Measurements from ENCODE around the gene ARHGEF40. TPM values are rescaled to one million over a fixed set of nuclear protein-coding genes. Genes with fewer than 3 reads are reported as not detected.

ARHGEF40 gene
- total RNA-seq, 4 donors from 2014 or later: 18.6 to 37.6 (median 26.8) TPM

GRCh38 chr14:21104448-21105060 is 34.5 kb downstream of the ARHGEF40 start:
- ATAC-seq: peak; percentile 71

GRCh38 chr14:21105095-21105494 is 35.0 kb downstream of the ARHGEF40 start:
- 38 to 67% methylated on average over 2 to 3 of the region's 8 CpGs for WGBS, 2 donors (ENCODE audit: low coverage in 1 of 2)
- H3K27ac ChIP-seq: peak overlapping the region in 3 of 4 donors; percentile 98 to 99 (median 99)
- H3K4me1 ChIP-seq: peaks cover 2 to 56% (median 27%) of the 10 kb centered on the region in 3 donors
- H3K9me3 ChIP-seq: no peaks in the 10 kb centered on the region
- no peaks in the 10 kb centered on the region for H3K27me3 ChIP-seq
- no peaks in the 10 kb centered on the region for H3K36me3 ChIP-seq
- H3K4me3 ChIP-seq: no peak overlapping the region
- ATAC-seq: no peak
- no peak for TF ChIP-seq EP300 (IDR thresholded peaks at IDR 0.05)
- no peak for TF ChIP-seq POLR2AphosphoS5 (IDR thresholded peaks at IDR 0.05)
- no peak for TF ChIP-seq CTCF (IDR thresholded peaks at IDR 0.05)
- TF ChIP-seq POLR2A (IDR thresholded peaks at IDR 0.05): no peak

More at GRCh38 chr14:21104448-21105060, 34.5 kb downstream of the ARHGEF40 start:
- peak overlapping the region; percentile 47 to 77 for H3K4me3 ChIP-seq
- peaks cover 4 to 62% (median 27%) of the 10 kb centered on the region in 3 donors for H3K4me1 ChIP-seq
- H3K36me3 ChIP-seq: no peaks in the 10 kb centered on the region
- H3K27ac ChIP-seq: peak overlapping the region; percentile 79 to 99 (median 98)
- 4 to 70% methylated on average over 1 to 8 of the region's 8 CpGs for WGBS, 2 donors (ENCODE audit: low coverage in 1 of 2)
- H3K9me3 ChIP-seq: no peaks in the 10 kb centered on the region
- no peaks in the 10 kb centered on the region for H3K27me3 ChIP-seq
- TF ChIP-seq CTCF (IDR thresholded peaks at IDR 0.05) (peak; percentile 84 to 96 (median 94)), POLR2A (IDR thresholded peaks at IDR 0.05) (no peak)

GRCh38 chr14:21106176-21106497 is 36.0 kb downstream of the ARHGEF40 start:
- WGBS, 2 donors (ENCODE audit: low coverage in 1 of 2): 46 to 67% methylated on average over 4 of the region's 4 CpGs
- no peaks in the 10 kb centered on the region for H3K27me3 ChIP-seq
- no peaks in the 10 kb centered on the region for H3K36me3 ChIP-seq
- H3K27ac ChIP-seq: peak overlapping the region in 3 of 4 donors; percentile 36 to 99 (median 54)
- H3K4me1 ChIP-seq: peaks cover 2 to 55% (median 27%) of the 10 kb centered on the region in 3 donors
- TF ChIP-seq CTCF (IDR thresholded peaks at IDR 0.05): no peak
- no peak for TF ChIP-seq EP300 (IDR thresholded peaks at IDR 0.05)
- TF ChIP-seq POLR2AphosphoS5 (IDR thresholded peaks at IDR 0.05): no peak
- TF ChIP-seq POLR2A (IDR thresholded peaks at IDR 0.05): no peak
- H3K9me3 ChIP-seq: no peaks in the 10 kb centered on the region
- ATAC-seq: no peak
- no peak overlapping the region for H3K4me3 ChIP-seq

GRCh38 chr14:21106498-21107282 is 36.6 kb downstream of the ARHGEF40 start:
- Histone ChIP-seq H3K27ac (peak overlapping the region in 3 of 4 donors; percentile 36 to 99 (median 54)), H3K4me3 (no peak overlapping the region), H3K4me1 (peaks cover 2 to 55% (median 27%) of the 10 kb centered on the region in 3 donors), H3K27me3 (no peaks in the 10 kb centered on the region), H3K36me3 (no peaks in the 10 kb centered on the region), H3K9me3 (no peaks in the 10 kb centered on the region)
- ATAC-seq: no peak
- no peak for TF ChIP-seq POLR2A (IDR thresholded peaks at IDR 0.05)
- peak; percentile 77 to 92 (median 80) for TF ChIP-seq CTCF (IDR thresholded peaks at IDR 0.05)
- TF ChIP-seq POLR2AphosphoS5 (IDR thresholded peaks at IDR 0.05): peak; percentile 19
- no peak for TF ChIP-seq EP300 (IDR thresholded peaks at IDR 0.05)
- WGBS, 2 donors (ENCODE audit: low coverage in 1 of 2): 5 to 11% methylated on average over 8 of the region's 11 CpGs

Measured in gastroesophageal sphincter (tissue), 4 donors.